ENCODE results near the gene RASL12.
"Not testable (repeated sequence)": the region's sequence is repeated elsewhere in the genome, so short reads cannot be mapped to it uniquely, and the experiment has no call there.

RASL12 gene

GRCh38 chr15:65056106-65056505, 11.7 kb downstream of the RASL12 start:
- DNase-seq (ENCODE audit: low read depth, low spot score), result no peak

GRCh38 chr15:65055201-65055870, 12.5 kb downstream of the RASL12 start:
- DNase-seq (ENCODE audit: low read depth, low spot score), result no peak

- DNase-seq (ENCODE audit: low read depth, low spot score), result no peak
Observed at GRCh38 chr15:65054333-65055200, 13.2 kb downstream of the RASL12 start.

GRCh38 chr15:65052956-65053355, 14.8 kb downstream of the RASL12 start:
- no peak for DNase-seq (ENCODE audit: low read depth, low spot score)

- DNase-seq (ENCODE audit: low read depth, low spot score), result no peak
Observed at GRCh38 chr15:65051266-65051665, 16.5 kb downstream of the RASL12 start.

DNA sequence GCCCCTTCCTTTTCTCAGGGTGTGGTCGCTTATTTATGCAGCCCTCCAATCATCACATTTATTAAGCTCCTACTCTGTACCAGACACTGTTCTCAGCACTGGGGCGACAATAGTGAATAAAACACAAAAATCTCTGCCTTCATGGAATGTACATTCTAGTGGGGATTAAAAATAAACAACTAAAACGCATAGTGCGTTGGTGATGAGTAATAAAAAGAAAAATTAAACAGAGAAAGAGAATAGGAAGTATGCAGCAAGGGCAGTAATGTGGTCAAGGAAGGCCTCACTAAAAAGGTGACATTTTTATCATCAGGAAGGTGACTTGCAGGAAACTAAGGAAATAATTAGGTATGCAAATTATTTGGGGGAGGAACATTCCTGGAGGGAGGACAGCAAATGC, 17.5 kb downstream of the RASL12 start:
- DNase-seq (ENCODE audit: low read depth, low spot score), result no peak

DNA sequence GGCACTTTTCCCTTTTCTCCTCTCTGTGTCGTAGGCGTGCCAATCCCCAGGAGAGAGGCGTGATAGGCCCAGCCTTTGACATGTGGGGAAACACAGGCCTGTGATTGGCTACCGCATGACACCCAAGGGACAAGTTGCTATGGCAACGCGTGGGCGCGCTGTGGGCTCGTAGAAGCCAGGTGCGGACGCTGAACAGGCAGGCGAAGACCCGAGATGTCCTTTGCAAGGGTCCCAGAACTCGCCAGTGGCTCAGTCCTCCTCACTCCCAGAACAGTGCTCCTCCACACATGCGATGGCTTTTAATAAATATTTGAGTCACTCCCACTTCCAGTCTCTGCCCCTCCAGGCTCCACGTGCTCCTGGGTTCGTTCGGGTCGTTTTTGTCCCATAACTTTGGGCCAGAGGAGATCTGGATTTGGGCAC, 18.4 kb downstream of the RASL12 start:
- DNase-seq (ENCODE audit: low read depth, low spot score), result peak; percentile 67

GRCh38 chr15:65048241-65048640, 19.6 kb downstream of the RASL12 start:
- DNase-seq (ENCODE audit: low read depth, low spot score), result no peak

DNA sequence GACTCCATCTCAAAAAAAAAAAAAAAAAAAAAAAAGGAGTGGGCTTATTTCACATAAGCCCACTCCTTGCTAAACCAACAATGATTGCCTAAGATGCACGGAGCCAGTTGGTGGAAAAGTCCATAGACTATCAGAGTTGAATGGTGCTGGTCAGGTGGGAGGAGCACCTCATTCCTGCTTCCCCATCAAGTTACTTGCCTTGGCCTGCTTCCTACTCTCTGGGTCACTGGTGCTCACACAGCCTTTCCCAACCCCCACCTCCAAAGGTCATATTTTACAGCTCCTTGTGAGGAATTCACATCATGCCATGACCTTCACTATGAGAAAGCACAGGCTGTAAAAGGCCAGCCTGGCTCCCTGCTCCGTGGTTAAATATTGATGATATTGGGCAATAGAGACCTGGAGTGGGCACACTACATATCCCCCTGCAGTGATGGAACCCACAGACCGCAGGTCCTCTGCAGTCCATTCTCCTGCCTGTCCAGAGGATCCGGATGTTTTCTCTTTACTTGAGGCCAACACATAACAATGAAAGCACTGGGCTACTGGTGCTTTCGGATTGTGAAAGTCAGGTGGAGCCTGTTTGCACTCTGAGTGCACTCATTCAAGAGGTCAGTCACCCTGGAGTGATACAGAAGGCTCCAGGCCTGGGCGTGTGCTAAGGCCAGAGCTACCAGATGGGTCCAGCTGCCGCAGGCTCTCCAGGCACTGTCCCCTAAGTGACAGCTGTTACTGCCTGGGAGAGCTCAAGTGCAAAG, 22.9 kb downstream of the RASL12 start, which contains the start of gene SLC51B:
Gene SLC51B (plus strand): TSS at position 664 of the 758 bp plus-strand sequence. CDS start 4,618 bp downstream, outside the sequence.
- no peak for DNase-seq (ENCODE audit: low read depth, low spot score)

DNA sequence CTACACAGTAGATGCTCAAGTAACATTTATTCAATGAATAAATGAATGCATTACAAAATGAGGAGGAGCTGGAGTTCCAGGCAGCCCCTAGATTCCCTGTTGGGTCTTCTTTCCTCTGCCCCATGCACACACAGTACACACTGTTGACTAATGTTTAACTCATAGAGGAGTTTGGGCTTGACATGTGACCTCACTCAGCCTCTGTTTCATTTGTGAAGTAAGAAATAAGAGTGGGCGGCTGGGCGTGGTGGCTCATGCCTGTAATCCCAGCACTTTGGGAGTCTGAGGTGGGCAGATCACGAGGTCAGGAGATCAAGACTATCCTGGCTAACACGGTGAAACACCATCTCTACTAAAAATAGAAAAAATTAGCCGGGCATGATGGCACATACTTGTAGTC, 23.6 kb downstream of the RASL12 start:
- DNase-seq (ENCODE audit: low read depth, low spot score), result not testable (repeated sequence)

DNA sequence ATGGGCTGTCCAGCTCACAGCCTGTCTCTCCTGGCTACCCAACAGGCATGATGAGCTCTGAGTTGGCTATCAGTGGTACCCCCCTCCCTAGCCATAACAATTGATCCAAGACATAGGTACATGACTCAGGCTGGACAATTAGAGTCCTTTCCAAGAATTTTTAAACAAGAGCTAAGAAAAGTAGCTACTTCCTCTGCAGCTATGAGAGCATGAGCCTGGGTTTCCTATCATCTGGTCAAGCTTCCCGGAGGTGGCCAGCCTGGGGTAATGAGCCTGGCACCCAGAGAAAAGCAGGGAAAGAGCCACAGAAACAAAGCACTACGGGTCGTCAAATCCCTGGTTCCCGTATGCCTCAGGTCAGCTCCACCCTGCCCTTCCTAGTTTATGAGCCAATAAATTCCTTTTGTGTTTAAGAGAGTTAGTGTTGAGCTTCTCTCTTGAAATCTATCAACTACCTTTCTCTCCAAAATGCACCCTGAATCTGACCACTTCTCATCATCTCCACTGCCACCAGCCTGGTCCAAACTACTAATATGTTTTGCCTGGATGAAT, 24.9 kb downstream of the RASL12 start:
- no peak for DNase-seq (ENCODE audit: low read depth, low spot score)

GRCh38 chr15:65041787-65042186, 26.0 kb downstream of the RASL12 start:
- DNase-seq (ENCODE audit: low read depth, low spot score), result no peak

GRCh38 chr15:65040461-65040860, 27.3 kb downstream of the RASL12 start:
- DNase-seq (ENCODE audit: low read depth, low spot score), result no peak

DNA sequence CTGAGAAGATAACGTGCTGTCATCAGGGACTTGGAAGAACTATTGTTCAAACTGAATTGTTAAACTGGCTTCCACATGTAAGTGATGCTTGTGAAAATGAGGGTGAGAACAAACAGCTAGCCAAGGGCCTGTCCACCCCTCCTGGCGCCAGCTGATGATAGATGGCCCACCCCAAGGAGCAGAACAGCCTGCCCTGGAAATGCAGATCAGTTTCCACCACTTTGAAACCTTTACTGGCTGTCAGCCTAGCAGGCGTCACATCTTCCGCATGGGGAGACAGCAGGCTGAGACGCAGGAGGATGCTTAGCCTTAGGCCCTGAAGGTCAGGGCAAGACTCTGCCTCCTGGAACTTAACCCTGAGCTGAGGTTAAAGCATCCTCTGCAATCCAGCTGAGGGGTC, 29.0 kb downstream of the RASL12 start:
- DNase-seq (ENCODE audit: low read depth, low spot score), result no peak

DNA sequence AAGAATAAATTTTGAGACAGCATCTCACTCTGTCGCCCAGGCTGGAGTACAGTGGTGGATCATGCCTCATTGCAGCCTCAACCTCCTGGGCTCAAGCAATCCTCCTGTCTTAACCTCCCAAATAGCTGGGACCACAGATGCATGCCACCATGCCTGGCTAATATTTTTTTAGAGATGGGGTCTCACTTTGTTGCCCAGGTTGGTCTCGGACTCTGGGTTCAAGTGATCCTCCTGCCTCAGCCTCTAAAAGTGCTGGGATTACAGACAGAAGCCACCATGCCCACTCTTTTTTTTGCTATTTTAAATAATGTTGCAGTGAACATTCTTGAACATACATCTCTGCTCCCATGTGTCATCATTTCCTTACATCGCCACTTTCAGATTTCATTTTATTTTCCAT, 29.4 kb downstream of the RASL12 start:
- DNase-seq (ENCODE audit: low read depth, low spot score), result no peak

DNA sequence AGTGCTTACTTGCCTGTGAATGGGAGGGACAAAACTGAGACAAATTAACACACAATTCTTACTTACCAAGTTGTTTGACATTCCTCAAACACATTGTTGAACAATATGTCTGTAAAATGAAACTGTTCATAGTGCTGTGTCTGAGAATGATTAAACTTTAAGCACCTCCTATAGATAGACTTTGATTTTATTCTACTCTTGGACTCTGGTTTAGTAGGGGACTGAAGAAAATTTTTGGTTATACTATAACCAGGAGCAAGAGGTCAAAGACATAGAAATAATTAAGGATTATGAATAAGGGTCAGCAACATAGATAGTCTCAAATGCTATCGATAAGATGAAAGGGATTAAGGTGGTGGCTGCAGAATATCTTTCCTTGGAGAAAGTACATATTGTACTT, 30.5 kb downstream of the RASL12 start:
- no peak for DNase-seq (ENCODE audit: low read depth, low spot score)

GRCh38 chr15:65034719-65035118, 33.1 kb downstream of the RASL12 start:
- DNase-seq (ENCODE audit: low read depth, low spot score), result no peak

DNA sequence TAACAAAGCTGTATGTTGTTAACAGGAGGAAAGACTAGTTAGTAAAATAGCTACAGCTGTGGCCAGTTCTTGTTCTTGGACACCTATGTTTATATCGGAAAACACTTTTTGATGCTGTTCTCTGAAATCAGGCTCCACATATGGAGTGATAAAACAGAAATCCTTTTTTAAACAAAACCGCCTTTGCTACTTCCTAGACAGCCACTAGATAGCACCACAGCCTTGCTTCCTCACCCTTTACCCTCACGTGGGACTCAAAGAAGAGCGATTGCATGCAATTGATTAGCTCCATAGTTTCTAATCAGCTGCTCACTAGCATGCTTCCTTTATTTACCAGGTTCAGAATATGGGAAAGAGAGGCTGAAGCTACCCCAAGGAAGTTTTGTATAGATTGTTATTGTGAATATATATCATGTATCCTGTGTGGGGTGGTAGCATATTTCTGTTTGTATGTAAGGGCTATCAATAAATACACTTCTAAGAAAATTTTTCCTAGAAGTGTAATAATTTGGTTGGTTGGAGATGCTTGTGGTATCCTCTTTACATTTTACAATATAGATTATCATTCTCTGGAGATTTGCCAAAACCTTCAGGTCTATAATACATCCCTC, 34.0 kb downstream of the RASL12 start:
- no peak for DNase-seq (ENCODE audit: low read depth, low spot score)

DNA sequence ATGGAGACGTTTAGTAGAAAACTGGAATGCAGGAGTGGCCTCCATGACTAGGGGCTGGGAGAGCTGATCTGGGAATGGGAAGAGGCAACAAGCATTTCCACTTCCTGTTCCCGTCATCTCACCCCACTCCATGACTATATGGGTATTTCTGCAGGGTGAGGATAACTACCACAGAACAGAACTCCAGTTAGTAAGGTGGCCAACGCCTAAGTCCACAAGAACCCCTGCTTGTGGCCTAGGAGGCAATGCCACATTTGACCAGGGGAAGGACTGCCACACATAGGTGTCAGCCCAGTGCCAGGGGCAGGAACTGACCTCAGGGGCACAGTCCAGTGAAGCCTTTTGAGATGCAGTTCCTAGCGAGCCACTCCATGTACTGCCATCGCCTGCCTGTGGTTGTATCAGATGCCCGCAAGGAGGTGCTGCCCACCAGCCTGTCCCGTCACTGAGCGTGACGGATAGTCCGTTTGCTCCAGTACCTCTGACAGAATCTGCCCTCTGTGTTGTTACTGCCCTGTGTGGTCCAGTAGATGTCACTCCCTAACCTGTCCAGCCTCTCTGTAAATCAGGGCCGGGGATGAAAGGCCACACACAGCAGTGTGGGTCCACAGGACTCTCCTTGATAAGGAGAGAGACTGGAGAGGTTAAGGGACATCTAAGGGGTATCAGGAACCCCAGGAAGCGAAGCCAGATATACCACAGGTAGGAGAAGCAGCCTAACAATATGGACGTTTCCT, 34.8 kb downstream of the RASL12 start:
- DNase-seq (ENCODE audit: low read depth, low spot score), result no peak

DNA sequence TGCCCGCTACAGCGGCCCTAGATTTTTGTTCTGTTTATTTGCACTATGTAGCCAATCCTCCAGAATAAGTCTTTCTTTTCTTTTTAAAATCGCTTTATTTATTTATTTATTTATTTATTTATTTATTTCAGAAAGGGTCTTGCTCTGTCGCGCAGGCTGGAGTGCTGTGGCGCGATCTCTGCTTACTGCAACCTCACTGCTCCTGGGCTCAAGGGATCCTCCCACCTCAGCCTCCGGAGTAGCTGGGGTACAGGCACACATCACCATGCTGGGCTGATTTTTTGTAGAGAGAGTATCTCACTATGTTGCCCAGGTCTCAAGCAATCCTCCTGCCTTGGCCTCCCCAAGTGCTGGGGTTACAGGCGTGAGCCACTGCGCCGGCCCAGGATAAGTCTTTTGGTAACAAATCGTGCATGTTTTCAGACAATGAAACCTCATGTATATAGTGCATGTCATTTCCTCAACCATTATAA, 38.0 kb downstream of the RASL12 start:
- no peak for DNase-seq (ENCODE audit: low read depth, low spot score)
